HG02852 (cell line): Measurements from ENCODE around the gene ACO2.

ENCODE experiments used
- ATAC-seq: cut with Tn5 transposase; IDR thresholded peaks from one replicate; pipeline ENCODE4 v1.9.1; 2021; ENCODE audit warnings: mild to moderate bottlenecking, moderate library complexity; ENCODE audit not compliant: unreplicated experiment

Gene ACO2

DNA sequence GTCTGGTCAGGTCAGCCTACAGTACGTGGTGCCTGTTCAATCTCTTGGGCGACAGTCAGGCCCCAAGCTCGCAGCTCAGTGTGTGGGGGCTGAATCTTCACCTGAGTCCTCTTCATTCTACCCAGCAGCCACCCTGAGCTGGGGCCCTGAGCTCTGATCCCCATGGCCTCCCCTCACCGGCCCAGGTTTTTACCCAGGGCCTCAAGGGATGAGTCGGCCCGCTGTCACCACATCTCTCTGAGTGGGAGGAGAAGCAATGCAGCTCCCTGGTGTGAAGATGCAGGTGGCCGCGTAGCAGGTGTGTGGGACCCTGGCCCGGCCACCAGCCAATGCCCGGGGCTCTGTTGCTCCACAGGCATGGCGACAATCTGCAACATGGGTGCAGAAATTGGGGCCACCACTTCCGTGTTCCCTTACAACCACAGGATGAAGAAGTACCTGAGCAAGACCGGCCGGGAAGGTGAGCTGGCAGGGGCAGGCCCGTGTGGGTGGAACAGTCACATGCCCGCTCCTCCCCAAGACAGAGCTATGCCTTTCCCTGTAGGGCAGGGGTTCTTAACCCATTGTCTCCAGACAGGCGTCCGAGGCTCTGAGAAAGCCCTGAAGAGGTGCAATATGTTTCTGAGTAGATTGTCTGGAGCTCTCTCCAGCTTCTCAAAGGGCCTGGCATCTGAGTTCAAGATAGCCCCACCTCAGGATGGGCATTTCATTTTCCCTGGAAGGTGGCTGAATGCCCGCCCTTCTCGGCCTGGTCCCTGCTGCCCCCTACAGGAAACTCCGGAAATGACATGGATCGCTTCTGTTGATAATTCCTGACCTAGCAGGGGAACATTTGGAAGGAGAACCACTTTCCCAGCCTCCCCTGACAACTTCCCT is 48.5 kb downstream of the ACO2 start:
- ATAC-seq: no peak

DNA sequence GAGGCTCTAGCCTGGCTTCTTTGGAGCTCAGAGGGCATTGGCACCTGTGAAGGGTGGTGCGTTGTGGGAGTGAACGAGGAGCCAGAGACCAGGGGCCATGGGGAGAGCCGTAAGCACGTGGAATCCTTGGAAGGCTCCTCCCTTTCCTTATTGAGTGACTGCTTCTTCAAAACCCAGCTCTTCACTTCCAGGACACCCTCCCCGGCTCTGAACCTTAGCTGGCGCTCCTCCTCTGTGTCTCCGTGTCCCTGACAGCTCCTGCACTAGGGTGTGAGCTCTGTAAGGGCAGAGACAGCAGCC is 49.1 kb downstream of the ACO2 start:
- no peak for ATAC-seq

GRCh38 chr22:41521126-41521525 is 52.2 kb downstream of the ACO2 start:
- ATAC-seq: no peak

- no peak for ATAC-seq
Observed at GRCh38 chr22:41522813-41523212, 53.9 kb downstream of the ACO2 start.

GRCh38 chr22:41523464-41524221 is 54.7 kb downstream of the ACO2 start:
- no peak for ATAC-seq

- ATAC-seq: no peak
Observed at GRCh38 chr22:41524251-41524661, 55.3 kb downstream of the ACO2 start.

DNA sequence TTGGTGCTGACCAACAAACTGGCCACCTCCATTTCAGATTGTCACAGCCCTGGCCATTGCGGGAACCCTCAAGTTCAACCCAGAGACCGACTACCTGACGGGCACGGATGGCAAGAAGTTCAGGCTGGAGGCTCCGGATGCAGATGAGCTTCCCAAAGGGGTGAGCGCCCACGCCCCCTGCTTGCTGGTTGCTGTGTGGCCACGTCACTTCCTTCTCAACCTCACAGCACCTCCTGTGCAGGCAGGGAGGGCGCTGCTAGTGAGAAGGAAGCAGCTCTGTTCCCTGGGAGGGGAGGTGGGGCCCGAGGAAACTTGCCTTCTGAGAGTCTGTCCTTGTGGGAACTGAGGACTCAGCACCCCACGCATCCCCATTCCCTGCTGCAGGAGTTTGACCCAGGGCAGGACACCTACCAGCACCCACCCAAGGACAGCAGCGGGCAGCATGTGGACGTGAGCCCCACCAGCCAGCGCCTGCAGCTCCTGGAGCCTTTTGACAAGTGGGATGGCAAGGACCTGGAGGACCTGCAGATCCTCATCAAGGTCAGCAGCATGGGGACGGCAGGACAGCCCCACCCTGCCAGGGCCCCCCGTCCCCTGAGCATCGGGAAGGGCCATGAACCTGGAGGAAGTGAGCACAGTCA is 56.0 kb downstream of the ACO2 start:
- no peak for ATAC-seq

DNA sequence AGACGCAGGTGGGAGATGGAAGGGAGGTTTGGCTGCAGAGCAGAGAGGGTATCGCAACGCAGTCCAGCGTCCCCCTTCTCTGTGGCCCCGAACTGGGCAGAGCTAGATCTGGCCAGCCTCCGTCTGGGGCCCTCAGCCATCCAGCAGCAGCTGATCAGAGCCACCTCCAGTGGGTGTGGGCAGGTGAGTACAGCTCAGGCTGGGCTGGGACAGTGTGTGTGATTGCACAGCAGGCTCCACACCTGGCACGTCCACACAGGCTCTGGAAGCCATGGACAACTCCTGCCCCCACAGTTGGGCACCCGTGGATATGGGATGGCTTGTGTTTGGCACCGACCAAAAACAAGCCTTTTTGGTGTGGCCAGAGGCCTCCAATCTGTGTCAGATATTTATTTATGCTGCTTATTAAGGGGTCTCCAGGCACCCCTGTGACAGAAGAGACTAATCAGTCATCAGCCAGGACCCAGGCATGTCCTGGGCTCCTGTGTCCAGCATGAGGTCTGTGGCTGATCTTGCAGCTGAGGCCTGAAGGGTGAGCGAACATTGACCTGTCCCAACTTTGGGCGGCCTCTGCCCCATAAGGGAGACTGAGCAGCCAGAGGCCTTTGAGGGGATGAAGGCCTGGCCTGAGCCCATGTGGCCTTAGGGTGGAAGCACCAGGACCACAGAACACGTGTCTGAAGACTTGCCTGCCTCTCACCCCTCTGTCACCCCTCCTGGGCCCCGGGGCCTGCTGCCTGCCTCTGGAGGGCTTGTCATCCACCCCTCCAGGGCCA is 56.7 kb downstream of the ACO2 start:
- no peak for ATAC-seq

DNA sequence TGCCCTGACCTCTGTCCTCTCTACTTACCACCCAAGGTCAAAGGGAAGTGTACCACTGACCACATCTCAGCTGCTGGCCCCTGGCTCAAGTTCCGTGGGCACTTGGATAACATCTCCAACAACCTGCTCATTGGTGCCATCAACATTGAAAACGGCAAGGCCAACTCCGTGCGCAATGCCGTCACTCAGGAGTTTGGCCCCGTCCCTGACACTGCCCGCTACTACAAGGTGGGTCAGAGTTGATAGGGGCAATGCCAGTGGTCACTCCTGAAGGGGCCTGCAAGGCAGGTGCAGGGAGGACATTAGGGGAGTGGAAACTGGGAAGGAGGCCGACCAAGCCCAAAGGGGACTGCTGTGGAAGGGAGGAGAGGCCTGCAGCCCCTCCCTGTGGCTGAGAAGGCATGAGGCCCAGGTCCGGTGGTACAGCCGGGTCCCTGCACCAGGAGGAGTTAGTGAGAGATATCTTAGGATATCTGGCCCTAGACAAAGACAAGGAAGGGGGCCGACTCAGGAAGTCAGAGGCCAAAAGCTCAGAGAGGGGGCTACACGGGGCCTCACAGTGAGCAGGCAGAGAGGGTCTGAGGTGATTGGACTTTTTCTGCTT is 57.4 kb downstream of the ACO2 start:
- ATAC-seq: no peak

GRCh38 chr22:41526830-41527799 is 58.2 kb downstream of the ACO2 start:
- no peak for ATAC-seq

DNA sequence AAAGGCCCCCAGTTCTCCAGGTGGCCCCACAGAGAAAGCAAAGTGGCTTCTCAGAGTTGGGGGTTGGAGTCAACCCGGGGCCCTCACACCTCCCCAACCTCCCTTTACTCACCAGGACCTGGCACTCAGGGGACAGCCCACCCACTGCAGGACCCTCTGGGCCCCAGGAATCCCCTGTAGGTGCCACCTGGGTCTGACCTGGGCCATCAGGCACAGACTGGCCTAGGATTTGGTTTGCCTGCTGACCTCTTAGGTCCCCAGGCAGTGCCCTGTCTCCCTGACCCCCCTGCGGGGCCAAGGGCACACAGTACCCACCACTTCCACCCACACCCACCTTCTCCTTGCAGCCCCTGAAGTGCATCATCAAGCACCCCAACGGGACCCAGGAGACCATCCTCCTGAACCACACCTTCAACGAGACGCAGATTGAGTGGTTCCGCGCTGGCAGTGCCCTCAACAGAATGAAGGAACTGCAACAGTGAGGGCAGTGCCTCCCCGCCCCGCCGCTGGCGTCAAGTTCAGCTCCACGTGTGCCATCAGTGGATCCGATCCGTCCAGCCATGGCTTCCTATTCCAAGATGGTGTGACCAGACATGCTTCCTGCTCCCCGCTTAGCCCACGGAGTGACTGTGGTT is 59.3 kb downstream of the ACO2 start:
- no peak for ATAC-seq

GRCh38 chr22:41528938-41529561 is 60.1 kb downstream of the ACO2 start:
- ATAC-seq: no peak

- ATAC-seq: no peak
Observed at GRCh38 chr22:41530890-41531714, 62.2 kb downstream of the ACO2 start.

GRCh38 chr22:41531715-41532477 is 63.0 kb downstream of the ACO2 start:
- ATAC-seq: no peak

DNA sequence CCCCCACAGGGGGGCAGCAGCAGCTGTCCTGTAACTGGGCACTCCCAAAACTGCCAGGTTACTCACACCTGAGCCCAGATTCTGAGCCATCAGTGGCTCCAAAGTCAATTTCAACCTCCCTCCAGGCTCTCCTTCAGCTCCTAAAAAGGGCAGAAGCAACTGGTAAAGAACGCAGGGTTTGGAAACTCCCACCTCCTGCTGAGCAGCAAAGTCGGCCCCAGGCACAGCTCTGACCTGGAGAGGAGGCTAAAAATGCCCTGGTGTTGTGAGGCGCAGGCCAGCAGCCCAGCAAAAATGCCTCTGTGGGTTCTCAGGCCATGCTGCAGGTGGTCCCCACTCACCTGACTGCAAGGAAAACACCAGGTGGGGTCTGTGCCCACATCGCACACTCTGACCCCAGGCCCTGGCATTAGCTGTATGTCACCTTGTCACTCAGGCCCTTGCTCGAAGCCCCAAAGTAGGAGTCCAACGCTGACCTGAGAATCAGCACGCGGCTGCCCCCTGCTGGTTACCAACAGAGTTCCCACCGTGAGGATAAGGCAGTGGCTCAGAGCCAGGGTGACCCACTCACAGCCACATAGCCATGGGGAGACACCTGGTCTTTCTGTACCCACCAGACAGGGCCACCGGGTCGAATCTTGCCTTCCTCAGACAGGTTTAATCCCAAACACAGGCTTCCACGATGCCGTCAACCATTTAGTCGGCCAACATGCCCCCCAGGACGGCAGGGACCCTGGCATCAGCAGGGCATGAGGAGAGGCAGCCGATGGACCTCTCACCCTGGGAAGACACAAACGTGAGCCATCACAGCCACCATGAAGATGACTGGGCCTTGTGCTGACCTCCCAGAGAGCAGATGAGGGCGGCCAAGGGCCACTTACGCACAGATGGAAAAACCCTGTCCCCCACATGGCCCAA is 64.2 kb downstream of the ACO2 start:
- ATAC-seq: no peak

DNA sequence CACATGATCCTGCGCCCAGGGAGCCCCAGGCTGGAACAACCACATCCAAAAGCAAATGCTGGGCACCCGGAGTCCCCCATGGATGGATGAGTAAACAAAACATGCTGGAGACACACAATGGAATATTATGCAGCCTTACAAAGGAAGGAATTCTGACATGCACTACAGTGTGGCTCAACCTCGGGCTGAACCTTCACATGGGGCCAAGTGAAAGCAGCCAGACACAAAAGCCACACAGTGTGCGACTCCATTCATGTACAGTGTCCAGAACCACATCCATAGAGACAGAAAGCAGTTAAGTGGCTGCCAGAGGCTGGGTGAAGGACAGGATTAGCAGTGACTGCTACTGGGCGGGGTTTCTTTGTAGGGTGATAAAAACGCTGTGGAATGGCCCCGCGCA is 65.3 kb downstream of the ACO2 start:
- ATAC-seq: no peak
